Superior temporal gyrus (tissue), 1 donor: ENCODE data around the gene RAD51B.
"Not testable (repeated sequence)": the region's sequence is repeated elsewhere in the genome, so short reads cannot be mapped to it uniquely, and the experiment has no call there.

Experiments
- DNase-seq: peaks from one replicate; pipeline ENCODE4 v3.0.0-alpha.2; 2016; ENCODE audit errors: extremely low spot score

The RAD51B gene

GRCh38 chr14:68696266-68696665 is 876.7 kb downstream of the RAD51B start:
- no peak for DNase-seq

DNA sequence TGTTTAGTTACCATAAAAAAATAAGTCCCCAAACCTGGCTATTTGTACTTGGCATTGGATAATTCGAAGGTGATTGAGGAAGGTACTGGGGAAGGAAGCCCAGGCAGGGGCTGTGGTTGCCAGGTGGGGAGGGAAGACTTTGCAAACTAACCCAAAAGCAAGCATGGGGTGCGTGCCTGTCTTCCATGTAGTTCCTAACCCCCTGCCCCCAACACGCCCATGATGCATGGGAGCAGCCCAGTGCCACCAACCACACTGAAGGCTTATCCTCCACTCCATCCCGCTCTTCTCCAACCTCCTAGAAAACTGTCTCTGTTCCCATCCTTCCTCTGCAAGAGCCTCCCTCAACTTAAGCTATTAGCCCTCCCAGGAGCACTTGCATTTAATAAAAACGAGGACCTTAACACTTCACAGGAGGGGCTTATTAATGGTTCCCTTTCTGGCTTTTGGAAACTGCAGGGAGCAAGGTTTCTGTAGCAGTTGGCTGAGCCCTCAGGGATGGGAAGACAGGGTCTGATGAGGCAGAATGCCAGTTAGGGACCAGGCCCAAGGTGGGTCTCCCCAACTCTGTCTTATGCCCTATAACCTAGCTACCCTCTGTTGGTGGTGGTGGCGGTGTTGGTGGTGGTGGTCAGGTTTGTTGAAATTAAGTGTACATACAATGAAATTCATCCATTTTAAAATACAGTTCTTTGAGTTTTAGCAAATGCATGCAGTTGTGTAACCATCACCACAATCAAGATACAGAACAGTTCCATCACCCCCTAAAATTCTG is 877.3 kb downstream of the RAD51B start:
- no peak for DNase-seq

DNA sequence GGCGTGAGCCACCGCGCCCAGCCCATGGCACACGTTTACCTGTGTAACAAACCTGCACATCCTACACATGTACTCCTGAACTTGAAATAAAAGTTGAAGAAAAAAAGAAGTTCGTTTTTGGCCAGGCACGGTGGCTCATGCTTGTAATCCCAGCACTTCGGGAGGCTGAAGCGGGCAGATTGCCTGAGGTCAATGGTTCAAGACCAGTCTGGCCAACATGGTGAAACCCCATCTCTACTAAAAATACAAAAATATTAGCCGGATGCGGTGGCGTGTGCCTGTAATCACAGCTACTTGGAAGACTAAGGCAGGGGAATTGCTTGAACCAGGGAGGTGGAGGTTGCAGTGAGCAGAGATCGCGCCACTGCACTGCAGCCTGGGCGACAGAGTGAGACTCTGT is 879.2 kb downstream of the RAD51B start:
- not testable (repeated sequence) for DNase-seq

- no peak for DNase-seq
Observed at GRCh38 chr14:68701001-68701741, 881.6 kb downstream of the RAD51B start.

GRCh38 chr14:68702135-68702534 is 882.6 kb downstream of the RAD51B start:
- no peak for DNase-seq

GRCh38 chr14:68702578-68702977 is 883.0 kb downstream of the RAD51B start:
- DNase-seq = no peak

- DNase-seq = no peak
Observed at GRCh38 chr14:68703093-68703492, 883.5 kb downstream of the RAD51B start.

- DNase-seq = no peak
Observed at GRCh38 chr14:68704736-68705720, 885.4 kb downstream of the RAD51B start.

GRCh38 chr14:68705741-68706283 is 886.2 kb downstream of the RAD51B start:
- DNase-seq = no peak

DNA sequence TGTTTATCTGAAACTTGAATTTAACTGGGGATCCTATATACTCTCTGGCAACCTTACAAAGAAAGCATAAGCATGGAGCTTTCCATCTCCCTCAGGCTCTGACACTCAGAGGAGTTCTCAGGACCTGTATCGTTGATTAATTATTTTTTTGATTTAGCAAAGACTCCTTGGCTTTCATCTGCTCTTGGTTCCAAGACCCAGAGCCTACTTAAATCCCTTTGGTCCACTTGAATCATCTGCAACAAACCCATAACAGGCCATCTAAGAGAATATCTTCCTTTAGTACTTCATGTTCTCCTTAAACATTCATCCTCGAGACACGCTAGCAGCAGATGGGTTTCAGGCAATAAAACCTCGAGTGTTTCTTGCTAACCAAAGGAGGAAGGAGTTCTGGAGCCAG is 887.9 kb downstream of the RAD51B start:
- no peak for DNase-seq

DNA sequence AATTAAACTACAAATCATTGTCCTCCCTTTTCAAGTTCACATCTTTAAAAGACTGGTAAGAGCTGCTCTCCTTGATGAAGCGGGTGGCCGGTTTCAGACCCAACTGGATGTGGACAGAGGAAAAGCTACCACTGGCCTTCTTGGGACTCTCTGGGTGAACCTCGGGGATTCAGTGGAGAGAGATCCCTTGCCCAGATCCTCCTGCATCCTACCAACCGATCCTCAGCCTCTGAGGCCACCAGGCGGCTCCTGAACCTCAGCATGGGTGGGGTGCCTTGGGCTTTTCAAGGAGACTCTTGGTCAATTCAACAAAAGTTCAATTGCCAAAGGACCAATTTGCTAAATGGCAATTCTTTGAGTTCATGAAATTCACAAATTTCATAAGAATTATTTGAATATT is 888.8 kb downstream of the RAD51B start:
- DNase-seq = no peak

GRCh38 chr14:68709007-68709406 is 889.4 kb downstream of the RAD51B start:
- no peak for DNase-seq

- DNase-seq = no peak
Observed at GRCh38 chr14:68710776-68711175, 891.2 kb downstream of the RAD51B start.

- no peak for DNase-seq
Observed at GRCh38 chr14:68711561-68712309, 892.2 kb downstream of the RAD51B start.

- DNase-seq = no peak
Observed at GRCh38 chr14:68712703-68713370, 893.3 kb downstream of the RAD51B start.

GRCh38 chr14:68713782-68714181 is 894.2 kb downstream of the RAD51B start:
- DNase-seq = no peak

- DNase-seq = no peak
Observed at GRCh38 chr14:68714991-68715924, 895.7 kb downstream of the RAD51B start.

DNA sequence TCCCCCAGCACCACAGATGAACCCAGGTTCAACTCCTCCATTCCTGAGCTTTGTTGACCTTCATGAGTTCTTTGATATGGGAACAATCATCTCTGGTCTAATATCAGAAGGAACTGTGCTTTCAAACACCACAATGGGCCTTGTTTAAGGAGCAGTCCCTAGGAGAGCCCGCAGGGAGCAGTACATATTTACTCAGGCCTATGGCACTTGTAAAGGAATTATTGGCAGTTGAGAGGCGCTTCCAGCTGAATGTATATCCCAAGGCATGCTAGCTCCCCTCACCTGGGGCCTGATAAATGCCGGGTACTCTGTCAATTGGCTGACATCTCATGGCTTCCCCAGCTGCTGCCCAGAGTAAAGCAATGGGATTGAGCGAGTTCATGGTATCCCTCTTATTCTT is 897.1 kb downstream of the RAD51B start:
- DNase-seq = no peak
